HK-2 (cell line): ENCODE results near the gene CR1.
A peak's percentile ranks its signal among the peaks of the same experiment; 100 is the strongest.
"Not testable (repeated sequence)": the region's sequence is repeated elsewhere in the genome, so short reads cannot be mapped to it uniquely, and the experiment has no call there.

Experiments
- DNase-seq: peaks from one replicate; pipeline ENCODE4 v3.0.0-alpha.2; 2018; ENCODE audit not compliant: unreplicated experiment

CR1 gene

DNA sequence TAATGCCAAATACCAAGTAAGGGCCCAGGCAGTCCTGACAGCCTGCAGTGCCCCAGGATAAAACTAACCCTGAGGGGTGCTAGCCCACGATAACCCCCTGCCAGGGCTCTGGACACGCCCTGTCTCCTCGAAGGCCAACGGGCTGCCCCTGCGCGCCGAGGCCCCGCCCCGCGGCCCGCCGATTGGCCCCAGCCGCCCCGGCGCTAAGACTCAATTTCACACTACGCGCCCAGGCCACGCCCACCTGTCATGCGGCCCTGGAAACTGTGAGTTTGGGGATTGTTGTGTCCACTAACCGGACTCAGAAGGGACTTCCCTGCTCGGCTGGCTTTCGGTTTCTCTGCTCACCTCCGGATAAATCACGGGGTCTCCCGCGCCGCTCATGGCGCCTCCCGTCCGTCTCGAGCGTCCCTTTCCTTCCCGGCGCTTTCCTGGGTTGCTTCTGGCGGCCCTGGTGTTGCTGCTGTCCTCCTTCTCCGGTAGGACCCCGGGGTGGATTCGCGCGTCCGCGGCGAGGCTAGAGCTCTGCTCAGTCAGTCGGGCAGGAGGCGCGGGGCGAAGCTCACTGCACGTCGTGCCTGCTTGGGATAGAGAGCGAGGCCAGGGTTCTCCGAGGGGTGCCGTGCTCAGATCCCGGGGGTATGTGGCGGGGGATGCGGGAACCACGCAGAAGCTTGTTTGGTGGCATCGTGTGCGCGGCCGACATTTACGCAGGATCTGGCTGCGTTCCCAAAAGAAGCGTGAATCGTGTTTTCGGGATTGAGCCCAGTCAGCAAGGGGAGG lies 149.1 kb downstream of the CR1 start, which contains the start of gene CR1L:
CR1L (plus strand) TSS at position 282 of the 783 bp plus-strand sequence; CDS start at position 383, 101 bp downstream.
- peak; percentile 66 for DNase-seq

DNA sequence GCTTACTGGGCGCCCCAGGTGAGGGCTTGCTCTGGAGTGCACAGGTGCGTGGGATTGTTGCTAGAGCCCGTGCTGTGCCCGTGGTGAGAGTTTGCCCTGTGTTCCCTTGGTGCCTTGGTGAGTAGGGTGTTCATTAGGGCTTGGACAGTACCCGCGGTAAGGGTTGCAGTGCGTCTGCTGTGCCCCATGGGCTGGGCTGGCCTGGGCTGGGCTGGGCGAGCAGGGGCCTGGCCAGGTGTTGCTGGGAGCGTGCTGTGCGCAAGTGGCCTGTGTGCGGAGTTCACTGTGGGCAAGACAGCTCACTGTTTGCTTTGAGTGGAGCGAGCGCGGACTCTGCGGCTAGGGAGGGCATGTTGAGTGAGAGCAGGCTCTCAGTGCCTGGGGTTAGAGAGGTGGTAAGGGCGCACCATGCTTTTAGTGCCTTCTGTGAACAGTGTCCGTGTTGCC lies 149.7 kb downstream of the CR1 start:
- DNase-seq = no peak

GRCh38 chr1:207646171-207646570 lies 150.2 kb downstream of the CR1 start:
- no peak for DNase-seq

DNA sequence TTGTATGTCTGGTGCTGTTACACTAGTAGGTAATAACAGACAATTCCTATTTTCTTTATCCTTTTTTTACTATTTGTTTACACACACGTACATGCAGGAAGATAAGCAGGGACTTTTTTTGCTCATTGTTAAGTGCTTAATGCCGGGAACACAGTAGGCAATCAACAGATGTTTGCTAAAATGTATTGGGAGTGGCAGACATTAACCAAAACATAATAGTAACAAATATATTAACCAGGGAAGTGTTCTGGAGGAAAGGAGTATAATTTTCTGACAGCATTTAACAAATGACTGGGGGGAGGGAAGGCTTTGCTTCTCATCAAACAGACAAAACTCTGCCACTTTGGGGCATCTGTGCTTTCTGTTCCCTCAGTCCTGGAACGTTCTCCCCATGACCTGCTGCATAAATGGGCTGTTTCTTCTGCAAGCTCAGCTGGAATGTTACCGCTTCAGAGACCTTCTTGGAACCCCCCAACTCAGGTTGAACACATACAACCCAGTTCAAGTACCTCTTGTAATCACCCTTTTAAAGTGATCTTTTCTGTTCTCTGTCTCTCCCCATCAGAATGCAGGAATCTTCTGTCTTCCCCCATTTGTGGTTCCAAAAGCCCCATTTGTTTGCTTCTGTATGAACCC lies 151.1 kb downstream of the CR1 start:
- DNase-seq = no peak

- DNase-seq = no peak
These were observed 151.8 kb downstream of the CR1 start for GRCh38 chr1:207647671-207648333.

DNA sequence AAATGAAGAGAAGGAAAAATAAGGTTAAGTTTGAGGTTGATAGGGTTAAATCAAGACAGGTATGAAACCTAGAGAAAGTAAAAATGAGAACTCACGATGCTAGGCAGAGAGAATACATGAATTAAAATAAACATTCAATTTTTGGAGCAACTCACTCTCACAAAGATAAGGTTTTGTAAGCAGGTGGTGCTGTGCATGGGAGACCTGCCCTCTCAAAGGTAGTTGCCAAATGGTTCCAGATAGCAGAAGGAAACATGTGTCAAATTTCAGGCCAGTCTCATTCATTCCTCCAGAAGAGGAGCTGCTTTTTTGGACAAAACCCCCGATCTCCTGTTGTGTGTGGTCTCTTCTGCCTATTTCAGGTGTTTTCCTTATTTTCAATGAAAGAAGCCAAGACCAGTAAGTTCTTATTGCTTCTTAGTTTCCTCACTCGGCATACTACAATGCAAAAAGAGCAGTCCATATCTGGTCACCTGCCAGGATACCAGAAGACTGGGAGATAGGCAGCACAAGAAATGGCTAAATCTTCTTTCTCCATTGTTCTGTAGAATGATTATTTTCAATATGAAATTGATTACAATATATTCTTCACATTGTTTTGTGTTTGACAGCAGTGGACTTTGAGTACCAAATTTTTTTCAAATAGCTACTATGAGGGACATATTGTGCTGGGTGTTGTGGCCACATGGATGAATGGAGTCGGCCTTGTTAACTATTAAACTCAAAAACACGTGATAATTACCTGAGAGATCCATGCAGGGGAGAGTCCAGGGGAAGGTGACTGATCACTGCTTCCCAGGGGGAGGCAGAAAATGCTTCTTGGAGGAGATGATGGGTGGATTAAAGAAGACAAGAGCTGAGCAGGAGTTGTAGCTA lies 152.6 kb downstream of the CR1 start:
- DNase-seq = no peak

DNA sequence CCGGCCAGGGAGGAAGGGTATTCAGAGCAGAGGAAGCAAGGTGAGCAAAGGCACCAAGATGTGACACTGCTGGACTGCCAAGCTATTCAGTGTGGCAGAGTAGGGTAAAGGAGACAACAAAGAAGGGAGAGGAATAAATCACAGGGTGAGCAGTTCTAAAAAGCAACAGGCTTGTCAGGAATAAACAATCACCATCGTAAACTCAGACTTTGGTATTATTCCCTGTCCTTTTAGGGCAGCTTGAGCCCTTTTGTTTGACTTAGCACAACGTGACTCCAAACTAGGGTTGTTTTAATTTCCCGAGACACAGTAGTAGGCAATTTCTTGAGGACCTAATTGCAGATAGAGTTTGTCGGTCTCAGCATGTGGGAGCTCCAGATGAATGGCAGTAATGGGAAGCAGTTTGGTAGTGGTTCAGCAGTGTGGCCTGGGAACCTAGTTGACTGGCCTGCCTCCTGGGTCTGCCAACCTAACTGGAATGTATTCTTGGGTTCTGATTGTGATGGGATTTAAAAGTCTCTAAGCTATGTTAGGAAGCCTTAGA lies 153.3 kb downstream of the CR1 start:
- no peak for DNase-seq

- DNase-seq = no peak
These were observed 154.1 kb downstream of the CR1 start for GRCh38 chr1:207649865-207650580.

- no peak for DNase-seq
These were observed 155.6 kb downstream of the CR1 start for GRCh38 chr1:207651583-207651982.

DNA sequence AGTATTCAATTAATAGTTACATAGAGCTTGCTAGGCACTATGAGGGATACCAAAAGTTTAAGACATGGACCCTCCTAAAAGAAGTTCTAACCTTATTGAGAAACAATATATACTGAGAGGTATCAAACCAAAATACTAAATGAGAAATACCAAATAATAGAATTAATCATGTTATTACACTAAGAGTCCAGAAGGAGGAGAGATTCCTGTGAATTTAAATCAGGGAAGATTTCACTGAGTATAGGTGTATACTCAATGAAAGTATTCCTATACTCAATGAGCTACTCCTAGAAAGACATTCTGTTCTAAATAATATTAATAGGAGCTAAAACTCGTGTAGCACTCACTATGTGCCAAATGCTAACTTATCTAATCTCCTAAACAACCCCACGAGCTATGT lies 158.4 kb downstream of the CR1 start:
- DNase-seq = no peak

GRCh38 chr1:207658408-207658807 lies 162.5 kb downstream of the CR1 start:
- DNase-seq = no peak

DNA sequence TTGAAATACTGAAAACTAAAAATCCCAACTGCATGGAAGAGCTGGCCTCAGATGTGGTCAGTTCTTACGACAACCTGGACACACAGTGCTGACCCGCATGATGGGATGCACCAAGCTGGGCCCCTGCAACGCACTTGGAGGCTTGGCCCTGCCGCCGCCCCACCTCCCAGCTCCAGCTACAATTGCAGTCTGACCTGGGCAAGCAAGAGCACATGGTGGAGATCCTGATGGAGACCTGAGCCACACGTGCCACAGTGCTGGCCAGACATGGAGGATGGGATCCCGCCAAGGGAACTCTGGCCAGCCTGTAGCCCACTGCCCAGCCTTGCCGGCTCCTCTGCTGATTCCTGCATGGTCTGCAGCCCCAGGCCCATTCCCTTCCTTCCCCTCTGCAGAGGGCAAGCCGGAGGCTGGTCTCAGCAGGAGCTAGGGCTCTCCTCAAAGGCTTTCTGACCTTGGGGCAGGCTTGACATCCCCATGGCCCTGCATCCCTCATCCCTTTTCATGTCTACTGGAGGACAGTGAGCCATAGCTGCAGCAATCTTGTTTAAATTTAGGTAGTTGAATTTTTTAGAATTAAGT lies 163.0 kb downstream of the CR1 start:
- no peak for DNase-seq

GRCh38 chr1:207659545-207660153 lies 163.7 kb downstream of the CR1 start:
- DNase-seq = no peak

DNA sequence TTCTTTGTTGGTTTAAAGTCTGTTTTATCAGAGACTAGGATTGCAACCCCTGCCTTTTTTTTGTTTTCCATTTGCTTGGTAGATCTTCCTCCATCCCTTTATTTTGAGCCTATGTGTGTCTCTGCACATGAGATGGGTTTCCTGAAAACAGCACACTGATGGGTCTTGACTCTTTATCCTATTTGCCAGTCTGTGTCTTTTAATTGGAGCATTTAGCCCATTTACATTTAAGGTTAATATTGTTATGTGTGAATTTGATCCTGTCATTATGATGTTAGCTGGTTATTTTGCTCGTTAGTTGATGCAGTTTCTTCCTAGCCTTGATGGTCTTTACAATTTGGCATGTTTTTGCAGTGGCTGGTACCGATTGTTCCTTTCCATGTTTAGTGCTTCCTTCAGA lies 165.5 kb downstream of the CR1 start:
- DNase-seq = not testable (repeated sequence)

DNA sequence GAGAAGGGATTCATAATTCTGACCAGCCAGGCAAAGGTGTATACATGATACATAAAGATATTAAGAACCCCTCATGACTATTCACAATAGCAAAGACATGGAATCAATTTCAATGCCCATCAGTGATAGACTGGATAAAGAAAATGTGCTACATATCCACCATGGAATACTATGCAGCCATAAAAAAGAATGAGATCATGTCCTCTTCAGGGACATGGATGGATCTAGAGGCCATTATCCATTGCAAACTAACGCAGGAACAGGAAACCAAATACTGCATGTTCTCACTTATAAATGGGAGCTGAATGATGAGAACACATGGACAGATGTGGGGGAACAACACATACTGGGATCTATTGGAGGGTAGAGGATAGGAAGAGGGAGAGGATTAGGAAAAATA lies 170.4 kb downstream of the CR1 start:
- DNase-seq = no peak

DNA sequence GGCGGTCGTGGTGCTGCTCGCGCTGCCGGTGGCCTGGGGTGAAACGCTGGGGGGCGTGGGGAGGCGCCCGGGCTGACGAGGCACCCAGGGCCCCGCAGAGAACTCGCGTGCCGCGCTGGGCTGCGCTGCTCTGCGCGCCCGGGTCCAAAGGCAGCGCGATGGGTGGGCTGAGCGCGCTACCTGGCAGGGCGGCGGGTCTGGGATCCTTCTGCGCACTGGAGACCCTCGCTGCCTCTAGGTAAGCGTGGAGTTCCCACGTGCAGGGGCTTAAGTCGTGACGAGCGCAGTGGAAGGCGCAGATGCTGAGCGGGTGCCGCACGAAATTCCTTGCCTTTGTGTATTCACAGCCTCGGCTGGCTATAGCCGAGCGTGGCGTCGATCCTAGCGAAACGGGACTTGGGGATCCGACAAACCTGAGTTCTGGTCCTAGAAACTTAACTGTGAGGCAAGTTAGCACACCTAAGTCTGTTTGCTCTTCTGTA lies 173.6 kb downstream of the CR1 start:
- no peak for DNase-seq

DNA sequence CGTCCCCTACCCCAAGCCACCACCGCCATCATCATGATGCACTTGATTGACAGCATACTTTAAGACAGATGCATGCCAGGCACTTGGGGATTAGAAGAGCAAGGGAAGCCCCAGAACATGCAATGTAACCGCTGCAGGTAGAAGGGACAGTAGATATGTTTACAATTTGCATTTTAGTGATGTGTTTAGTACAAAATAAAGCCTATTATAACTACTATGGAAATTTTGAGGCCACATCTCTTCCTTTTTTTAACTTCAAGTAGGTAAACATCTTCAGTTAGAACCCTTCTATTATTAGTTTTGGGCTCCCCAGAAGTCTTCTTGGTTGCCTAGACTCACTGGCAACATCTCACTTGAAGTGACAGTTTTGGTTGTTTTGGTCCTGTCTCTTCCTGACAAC lies 174.2 kb downstream of the CR1 start:
- DNase-seq = no peak

DNA sequence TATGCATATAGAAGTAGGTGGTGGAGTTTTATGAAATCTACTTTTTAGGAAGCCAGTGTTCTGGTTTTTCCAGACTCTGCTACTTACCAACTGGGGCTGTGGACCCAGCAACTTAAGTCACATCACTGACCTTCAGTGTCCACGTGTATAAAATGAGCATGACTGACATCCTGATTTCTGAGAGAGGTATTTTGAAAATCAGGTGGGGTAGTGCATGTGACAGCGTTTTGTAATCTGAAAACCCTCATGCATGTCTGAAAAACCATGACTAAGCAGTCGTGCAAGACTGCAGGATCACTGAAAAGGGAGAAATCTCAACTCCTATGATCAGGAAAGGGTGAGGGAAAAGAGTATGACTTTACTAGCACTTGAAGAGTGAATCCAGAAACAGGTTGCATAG lies 175.0 kb downstream of the CR1 start:
- DNase-seq = no peak

DNA sequence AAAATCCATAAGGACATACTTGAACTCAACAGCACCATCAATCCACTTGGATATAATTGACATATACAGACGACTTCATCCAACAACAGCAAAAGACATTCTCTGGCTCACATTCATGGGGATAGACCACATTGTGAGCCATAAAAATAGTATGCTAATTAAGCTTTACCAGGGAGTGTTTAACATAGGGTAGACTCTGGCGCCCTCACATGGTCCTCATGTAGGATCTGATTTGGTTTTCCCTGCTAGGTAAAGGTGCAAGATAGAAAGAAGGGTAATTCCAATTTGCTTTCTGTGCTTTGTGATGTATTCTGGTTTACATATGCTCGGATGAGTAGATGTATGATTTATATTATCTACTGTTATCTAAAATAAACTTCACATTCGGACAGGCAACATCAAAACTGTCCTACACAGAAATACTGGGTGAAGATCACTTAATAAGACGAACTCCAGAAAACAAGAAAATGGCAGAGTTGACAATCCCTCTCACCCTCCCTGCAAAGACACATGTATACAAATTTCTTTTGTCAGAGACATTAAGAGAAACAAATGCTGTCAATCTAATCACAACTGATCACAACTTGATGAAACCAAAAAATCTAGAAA lies 176.7 kb downstream of the CR1 start:
- DNase-seq = peak; percentile 10
